HCT116 (cell line): ENCODE results near the gene CSNK2B. TPM values are rescaled to one million over a fixed set of nuclear protein-coding genes. Genes with fewer than 3 reads are reported as not detected.
A peak's percentile ranks its signal among the peaks of the same experiment; 100 is the strongest.

Source experiments
- ATAC-seq: fragments of 200-7000 bp; cut with Tn5 transposase; 2 replicates; pipeline ENCODE4 v1.9.1; 2020; ENCODE audit warnings: mild to moderate bottlenecking, moderate library complexity
- BruUV-seq: library from RNA; stranded (reverse); fragments of 400-500 nt; replicated peaks from 2 replicates; lab custom pipeline; 2021; lab: Mats Ljungman, UMichigan
- CTCF ChIA-PET: fragments of 300-600 bp; sonication (Branson Sonifier 250); formaldehyde crosslinking; loops from one replicate; lab custom pipeline; 2021; ENCODE audit warnings: antibody characterized with exemption; lab: Charles Lee
- POLR2A ChIA-PET: fragments of 300-600, 350-600 bp; sonication (Branson Sonifier 250); formaldehyde crosslinking; loops from one replicate; lab custom pipeline; 2021; ENCODE audit warnings: antibody characterized with exemption; lab: Charles Lee
- RAD21 ChIA-PET, 2 experiments: fragments of 300-600 bp; sonication (Branson Sonifier 250); formaldehyde crosslinking; loops; one replicate each; lab custom pipeline; 2023; ENCODE audit warnings: low total read pairs in 2 of 2; ENCODE audit not compliant: uncharacterized antibody in 2 of 2, unreplicated experiment in 2 of 2, low non-redundant PET in 1 of 2; lab: Charles Lee
- DNase-seq: peaks from one replicate; pipeline ENCODE4 v3.0.0-alpha.2; 2010; ENCODE audit warnings: low read depth, low spot score
- H2AFZ ChIP-seq: fragments of 200-600 bp; shearing (Covaris generic), sonication (generic); 2 replicates; pipeline ENCODE4 v1.6.1; 2017; ENCODE audit warnings: low read depth, mixed run types, mixed read lengths, antibody characterized with exemption, low read length; ENCODE audit not compliant: poor library complexity, severe bottlenecking
- H3K27ac ChIP-seq: 2 replicates; pipeline ENCODE4 v1.5.1; 2012; ENCODE audit warnings: low read depth, low read length
- H3K27me3 ChIP-seq: fragments of 200-600 bp; sonication (generic); 2 replicates; pipeline ENCODE4 v1.6.1; 2016; ENCODE audit warnings: mixed run types, low read length, mixed read lengths; ENCODE audit not compliant: insufficient read depth
- H3K36me3 ChIP-seq, 2 experiments: fragments of 200-500 bp in 1 of 2; fragments of 200-600 bp in 1 of 2; sonication (Bioruptor generic) in 1 of 2; sonication (generic) in 1 of 2; 2 replicates each; pipeline versions ENCODE4 v1.5.1 to v1.6.1; 2014 to 2016; ENCODE audit warnings: low read length in 2 of 2, inconsistent platforms in 1 of 2, mixed read lengths in 1 of 2, mixed run types in 1 of 2; ENCODE audit not compliant: insufficient read depth in 2 of 2, control insufficient read depth in 1 of 2
- H3K4me1 ChIP-seq, 2 experiments: fragments of 200-600 bp in 1 of 2; sonication (generic) in 1 of 2; 2 replicates each; pipeline versions ENCODE4 v1.5.1 to v1.6.1; 2012 to 2017; ENCODE audit warnings: low read length in 2 of 2, inconsistent platforms in 1 of 2, mild to moderate bottlenecking in 1 of 2, mixed read lengths in 1 of 2, mixed run types in 1 of 2, moderate library complexity in 1 of 2; ENCODE audit not compliant: insufficient read depth in 2 of 2, control insufficient read depth in 1 of 2
- H3K4me2 ChIP-seq: fragments of 200-600 bp; sonication (generic); 2 replicates; pipeline ENCODE4 v1.6.1; 2017; ENCODE audit warnings: mixed run types, low read length, mixed read lengths
- H3K4me3 ChIP-seq, 2 experiments: fragments of 200-600 bp in 1 of 2; sonication (generic) in 1 of 2; replicated peaks in 1 of 2; 2 replicates each; pipeline ENCODE4 v1.5.1; 2011 to 2016; ENCODE audit warnings: low read length in 2 of 2, control low read depth in 1 of 2, low read depth in 1 of 2, mild to moderate bottlenecking in 1 of 2, mixed read lengths in 1 of 2, mixed run types in 1 of 2
- H3K79me2 ChIP-seq: fragments of 200-600 bp; sonication (generic); 2 replicates; pipeline ENCODE4 v1.6.1; 2017; ENCODE audit warnings: mild to moderate bottlenecking, mixed run types, low read length, moderate library complexity, mixed read lengths; ENCODE audit not compliant: insufficient read depth
- H3K9ac ChIP-seq: fragments of 200-600 bp; sonication (generic); 2 replicates; pipeline ENCODE4 v1.6.1; 2016; ENCODE audit warnings: low read length, mixed read lengths
- H3K9me2 ChIP-seq: fragments of 200-600 bp; sonication (generic), shearing (Covaris generic); 2 replicates; pipeline ENCODE4 v1.6.1; 2017; ENCODE audit warnings: mixed run types, mild to moderate bottlenecking, moderate library complexity; ENCODE audit not compliant: insufficient read depth
- H3K9me3 ChIP-seq, 2 experiments: fragments of 200-500 bp in 1 of 2; fragments of 200-600 bp in 1 of 2; sonication (Bioruptor generic) in 1 of 2; sonication (generic) in 1 of 2; 2 replicates each; pipeline ENCODE4 v1.6.1; 2014 to 2017; ENCODE audit warnings: low read length in 2 of 2, mixed read lengths in 2 of 2, inconsistent platforms in 1 of 2, low read depth in 1 of 2, mild to moderate bottlenecking in 1 of 2, mixed run types in 1 of 2, moderate library complexity in 1 of 2; ENCODE audit not compliant: control insufficient read depth in 1 of 2, insufficient read depth in 1 of 2
- H4K20me1 ChIP-seq: fragments of 200-600 bp; sonication (generic), shearing (Covaris generic); 2 replicates; pipeline ENCODE4 v1.6.1; 2017; ENCODE audit warnings: mixed run types, mild to moderate bottlenecking, moderate library complexity; ENCODE audit not compliant: insufficient read depth
- CEBPB ChIP-seq: IDR thresholded peaks from 2 replicates; pipeline ENCODE4 v1.6.1; 2012; ENCODE audit warnings: low read depth
- CTCF ChIP-seq, 3 experiments: fragments of 200-600 bp in 1 of 3; sonication (generic) in 1 of 3; IDR thresholded peaks in 2 of 3; conservative IDR thresholded peaks in 1 of 3; 2 replicates each; pipeline ENCODE4 v1.5.1; 2012 to 2017; ENCODE audit warnings: low read depth in 2 of 3, low read length in 2 of 3, antibody characterized with exemption in 1 of 3, borderline replicate concordance in 1 of 3, control low read depth in 1 of 3, mild to moderate bottlenecking in 1 of 3, mixed read lengths in 1 of 3, mixed run types in 1 of 3, moderate library complexity in 1 of 3; ENCODE audit not compliant: insufficient read depth in 1 of 3
- EGR1 ChIP-seq: IDR thresholded peaks from 2 replicates; pipeline ENCODE4 v1.6.1; 2012; ENCODE audit warnings: low read depth
- EZH2phosphoT487 ChIP-seq: fragments of 200-600 bp; IDR thresholded peaks from 2 replicates; pipeline ENCODE4 v1.6.1; 2018; ENCODE audit warnings: antibody characterized with exemption, borderline replicate concordance
- MAX ChIP-seq: IDR thresholded peaks from 2 replicates; pipeline ENCODE4 v1.6.1; 2012
- POLR2A ChIP-seq: IDR thresholded peaks from 2 replicates; pipeline ENCODE4 v1.7.0; 2011; ENCODE audit warnings: borderline replicate concordance; ENCODE audit not compliant: insufficient read depth, insufficient read length; ENCODE audit errors: extremely low read depth
- POLR2AphosphoS5 ChIP-seq: IDR thresholded peaks from 2 replicates; pipeline ENCODE4 v1.6.1; 2011; ENCODE audit warnings: mild to moderate bottlenecking, low read depth, low read length, moderate library complexity
- RAD21 ChIP-seq: IDR thresholded peaks from 2 replicates; pipeline ENCODE4 v1.6.1; 2012; ENCODE audit warnings: low read depth, mild to moderate bottlenecking
- REST ChIP-seq: IDR thresholded peaks from 2 replicates; pipeline ENCODE4 v1.6.1; 2012; ENCODE audit warnings: low read depth
- ZFX ChIP-seq: fragments of 450-650 bp; IDR thresholded peaks from 2 replicates; pipeline ENCODE4 v1.6.1; 2017
- intact Hi-C: fragments of 100-400 bp; cut with micrococcal nuclease; formaldehyde crosslinking; loops from 2 replicates; pipeline ENCODE4 v1.10.0; 2022
- total RNA-seq: library from RNA; stranded (reverse); gene quantifications from one replicate; pipeline ENCODE4 v1.2.1, GENCODE V29; 2021; ENCODE audit not compliant: unreplicated experiment

CSNK2B gene
- total RNA-seq, 1 experiment from 2014 or later: 210 TPM

- ChIA-PET CTCF (no interaction called here), POLR2A (no interaction called here), RAD21 (no interaction called here)
- no peak for ATAC-seq
- Histone ChIP-seq H3K27me3 (no peaks in the 10 kb centered on the region), H3K9me3 (no peaks in the 10 kb centered on the region), H3K4me2 (peak overlapping the region; percentile 91), H3K36me3 (peaks cover 30 to 63% of the 10 kb centered on the region in 2 experiments), H3K9me2 (no peaks in the 10 kb centered on the region), H3K9ac (0 out of 2 replicates have a peak overlapping the region, but pooled peaks have one; percentile 98), H4K20me1 (no peaks in the 10 kb centered on the region), H3K4me3 (no peak overlapping the region), H3K27ac (peak overlapping the region; percentile 90; the same call in 1 of the 2 replicates), H3K4me1 (peaks cover 6 to 18% of the 10 kb centered on the region in 2 experiments; a peak in 3 of 4 replicates), H3K79me2 (peaks cover 69% of the 10 kb centered on the region), H2AFZ (no peak overlapping the region)
- intact Hi-C loops: no loop called here
- no peak for DNase-seq
- no TSS peak for BruUV-seq
- no peak for TF ChIP-seq POLR2A
- TF ChIP-seq EGR1: no peak
- TF ChIP-seq POLR2AphosphoS5: no peak
- TF ChIP-seq EZH2phosphoT487: no peak
- TF ChIP-seq RAD21: no peak
- no peak for TF ChIP-seq MAX
- TF ChIP-seq REST: no peak
- TF ChIP-seq CTCF (IDR thresholded peaks at IDR 0.05 in 2 of 3, conservative IDR thresholded peaks at IDR 0.05 in 1 of 3; ENCODE audit: borderline replicate concordance in 1 of 3, insufficient read depth in 1 of 3, low read depth in 2 of 3, low read length in 2 of 3): no peak
- TF ChIP-seq ZFX: no peak
- TF ChIP-seq CEBPB: no peak
Observed at GRCh38 chr6:31622684-31623091, 43.2 kb upstream of the CSNK2B start.
